Smooth muscle cell (in vitro differentiated cells): ENCODE results near the gene EFCAB8. TPM values are rescaled to one million over a fixed set of nuclear protein-coding genes. Genes with fewer than 3 reads are reported as not detected.

ENCODE experiments used
- DNase-seq: peaks from one replicate; lab custom pipeline; 2025; ENCODE audit not compliant: unreplicated experiment; lab: John Stamatoyannopoulos, UW
- H2AFZ ChIP-seq: fragments of 200-600 bp; sonication (generic); 2 replicates; pipeline ENCODE4 v1.6.0; 2016; ENCODE audit warnings: antibody characterized with exemption, low read depth, mild to moderate bottlenecking
- H3F3A ChIP-seq: fragments of 200-600 bp; sonication (generic); 2 replicates; pipeline ENCODE4 v1.6.0; 2017; ENCODE audit warnings: antibody characterized with exemption, low read depth
- H3K27ac ChIP-seq: fragments of 200-600 bp; sonication (generic); 2 replicates; pipeline ENCODE4 v1.5.1; 2016; ENCODE audit warnings: low read depth, mild to moderate bottlenecking
- H3K27me3 ChIP-seq: fragments of 200-600 bp; sonication (generic); 2 replicates; pipeline ENCODE4 v1.6.1; 2016; ENCODE audit warnings: low read depth, mild to moderate bottlenecking
- H3K36me3 ChIP-seq: fragments of 200-600 bp; sonication (generic); 2 replicates; pipeline ENCODE4 v1.5.1; 2016; ENCODE audit warnings: low read depth
- H3K4me1 ChIP-seq: fragments of 200-600 bp; sonication (generic); 2 replicates; pipeline ENCODE4 v1.5.1; 2016; ENCODE audit warnings: low read depth
- H3K4me2 ChIP-seq: fragments of 200-600 bp; sonication (generic); 2 replicates; pipeline ENCODE4 v1.6.0; 2016; ENCODE audit warnings: mild to moderate bottlenecking
- H3K4me3 ChIP-seq: fragments of 200-600 bp; sonication (generic); 2 replicates; pipeline ENCODE4 v1.5.1; 2016; ENCODE audit warnings: mild to moderate bottlenecking
- H3K79me2 ChIP-seq: fragments of 200-600 bp; sonication (generic); 2 replicates; pipeline ENCODE4 v1.6.0; 2016; ENCODE audit warnings: low read depth, mild to moderate bottlenecking
- H3K9ac ChIP-seq: fragments of 200-600 bp; sonication (generic); 2 replicates; pipeline ENCODE4 v1.6.0; 2016; ENCODE audit warnings: low read depth
- H3K9me3 ChIP-seq: fragments of 200-600 bp; sonication (generic); replicated peaks from 2 replicates; pipeline ENCODE4 v1.5.1; 2016; ENCODE audit warnings: low read depth
- H4K20me1 ChIP-seq: fragments of 200-600 bp; sonication (generic); 2 replicates; pipeline ENCODE4 v1.6.0; 2016; ENCODE audit warnings: low read depth
- WGBS: methylation state at CpG from one replicate; pipeline ENCODE4 v1.1.7; 2016; ENCODE audit warnings: low lambda C conversion rate; 5-methylcytosine and 5-hydroxymethylcytosine counted together
- polyA plus RNA-seq: library from polyadenylated mRNA; unstranded; fragments of >200 nt; fragmentation: Nextera tagmentation; extraction: Ambion mirVana; gene quantifications from 2 replicates; pipeline ENCODE4 v1.2.1, GENCODE V29; 2016
- total RNA-seq: library from RNA; depleted of rRNA; stranded (reverse); fragments of >200 nt; gene quantifications from 2 replicates; pipeline ENCODE4 v1.2.3, GENCODE V29; 2014
- TF ChIP-seq, protein P1 (sequence below): fragments of 200-600 bp; sonication (generic); IDR thresholded peaks from 2 replicates; pipeline ENCODE4 v1.5.1; 2017; ENCODE audit warnings: borderline replicate concordance, mild to moderate bottlenecking, antibody characterized with exemption; ENCODE audit not compliant: insufficient read depth, poor library complexity, severe bottlenecking

Gene EFCAB8
- total and polyA plus RNA-seq, 2 experiments from 2014 or later, result 0.25 to 1.7 TPM

DNA sequence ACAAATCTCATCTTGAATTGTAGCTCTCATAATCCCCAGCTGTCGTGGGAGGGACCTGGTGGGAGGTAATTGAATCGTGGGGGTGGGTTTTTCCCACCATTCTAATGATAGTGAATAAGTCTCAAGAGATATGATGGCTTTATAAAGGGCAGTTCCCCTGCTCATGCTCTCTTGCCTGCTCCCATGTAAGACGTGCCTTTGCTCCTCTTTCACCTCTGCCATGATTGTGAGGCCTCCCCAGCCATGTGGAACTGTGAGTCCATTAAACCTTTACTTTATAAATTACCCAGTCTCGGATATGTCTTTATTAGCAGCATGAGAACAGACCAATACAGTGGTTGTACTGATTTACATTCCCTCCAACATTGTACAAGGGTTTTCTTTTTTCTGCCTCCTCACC is 75.9 kb downstream of the EFCAB8 start:
- no peak overlapping the region for H3K4me3 ChIP-seq
- no peak overlapping the region for H3K9ac ChIP-seq
- no peaks in the 10 kb centered on the region for H3K79me2 ChIP-seq
- H3K4me1 ChIP-seq, result no peaks in the 10 kb centered on the region
- no peak overlapping the region for H2AFZ ChIP-seq
- no peaks in the 10 kb centered on the region for H3K9me3 ChIP-seq
- 70% methylated on average over 4 of the region's 4 CpGs for WGBS
- H4K20me1 ChIP-seq, result no peaks in the 10 kb centered on the region
- no peaks in the 10 kb centered on the region for H3K27me3 ChIP-seq
- H3K36me3 ChIP-seq, result no peaks in the 10 kb centered on the region
- no peak overlapping the region for H3K4me2 ChIP-seq
- TF ChIP-seq, protein P1, sequence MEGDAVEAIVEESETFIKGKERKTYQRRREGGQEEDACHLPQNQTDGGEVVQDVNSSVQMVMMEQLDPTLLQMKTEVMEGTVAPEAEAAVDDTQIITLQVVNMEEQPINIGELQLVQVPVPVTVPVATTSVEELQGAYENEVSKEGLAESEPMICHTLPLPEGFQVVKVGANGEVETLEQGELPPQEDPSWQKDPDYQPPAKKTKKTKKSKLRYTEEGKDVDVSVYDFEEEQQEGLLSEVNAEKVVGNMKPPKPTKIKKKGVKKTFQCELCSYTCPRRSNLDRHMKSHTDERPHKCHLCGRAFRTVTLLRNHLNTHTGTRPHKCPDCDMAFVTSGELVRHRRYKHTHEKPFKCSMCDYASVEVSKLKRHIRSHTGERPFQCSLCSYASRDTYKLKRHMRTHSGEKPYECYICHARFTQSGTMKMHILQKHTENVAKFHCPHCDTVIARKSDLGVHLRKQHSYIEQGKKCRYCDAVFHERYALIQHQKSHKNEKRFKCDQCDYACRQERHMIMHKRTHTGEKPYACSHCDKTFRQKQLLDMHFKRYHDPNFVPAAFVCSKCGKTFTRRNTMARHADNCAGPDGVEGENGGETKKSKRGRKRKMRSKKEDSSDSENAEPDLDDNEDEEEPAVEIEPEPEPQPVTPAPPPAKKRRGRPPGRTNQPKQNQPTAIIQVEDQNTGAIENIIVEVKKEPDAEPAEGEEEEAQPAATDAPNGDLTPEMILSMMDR, result no peak
- no peak for DNase-seq
- no peak overlapping the region for H3K27ac ChIP-seq
- H3F3A ChIP-seq, result no peaks in the 10 kb centered on the region

DNA sequence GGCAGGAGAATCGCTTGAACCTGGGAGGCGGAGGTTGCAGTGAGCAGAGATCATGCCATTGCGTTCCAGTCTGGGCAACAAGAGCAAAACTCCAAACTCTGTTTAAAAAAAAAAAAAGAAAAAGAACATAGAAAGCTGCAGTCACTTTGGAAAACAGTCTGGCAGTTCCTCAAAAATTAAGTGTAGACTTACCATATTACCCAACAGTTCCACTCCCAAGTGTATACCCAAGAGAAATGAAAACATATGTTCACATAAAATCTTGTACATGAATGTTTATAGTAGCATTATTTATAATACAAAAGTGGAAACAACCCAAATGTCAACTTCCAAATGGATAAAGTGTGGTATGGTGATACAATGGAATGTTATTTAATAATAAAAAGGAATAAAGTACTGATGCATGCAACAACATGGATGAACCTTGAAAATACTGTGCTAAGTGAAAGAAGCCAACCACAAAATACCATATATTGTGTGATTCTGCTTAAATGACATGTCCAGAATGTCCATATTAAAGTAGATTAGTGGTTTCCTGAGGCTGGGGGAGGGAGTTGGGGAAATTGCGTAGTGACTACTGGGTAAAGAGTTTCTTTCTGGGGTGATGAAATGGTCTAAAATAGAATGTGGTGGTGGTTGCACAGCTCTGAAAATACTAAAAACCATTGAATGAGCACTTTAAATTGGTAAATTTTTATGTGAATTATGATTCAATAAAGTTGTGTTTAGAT is 82.6 kb downstream of the EFCAB8 start:
- Histone ChIP-seq H3K9me3 (no peaks in the 10 kb centered on the region), H3K9ac (no peak overlapping the region), H3K4me1 (no peaks in the 10 kb centered on the region), H3K27me3 (no peaks in the 10 kb centered on the region), H3F3A (no peaks in the 10 kb centered on the region), H3K4me2 (no peak overlapping the region), H3K79me2 (no peaks in the 10 kb centered on the region), H3K27ac (no peak overlapping the region), H3K4me3 (no peak overlapping the region), H2AFZ (no peak overlapping the region), H3K36me3 (no peaks in the 10 kb centered on the region), H4K20me1 (no peaks in the 10 kb centered on the region)
- DNase-seq, result no peak
- 87% methylated on average over 4 of the region's 4 CpGs for WGBS
- TF ChIP-seq, protein P1, result no peak

DNA sequence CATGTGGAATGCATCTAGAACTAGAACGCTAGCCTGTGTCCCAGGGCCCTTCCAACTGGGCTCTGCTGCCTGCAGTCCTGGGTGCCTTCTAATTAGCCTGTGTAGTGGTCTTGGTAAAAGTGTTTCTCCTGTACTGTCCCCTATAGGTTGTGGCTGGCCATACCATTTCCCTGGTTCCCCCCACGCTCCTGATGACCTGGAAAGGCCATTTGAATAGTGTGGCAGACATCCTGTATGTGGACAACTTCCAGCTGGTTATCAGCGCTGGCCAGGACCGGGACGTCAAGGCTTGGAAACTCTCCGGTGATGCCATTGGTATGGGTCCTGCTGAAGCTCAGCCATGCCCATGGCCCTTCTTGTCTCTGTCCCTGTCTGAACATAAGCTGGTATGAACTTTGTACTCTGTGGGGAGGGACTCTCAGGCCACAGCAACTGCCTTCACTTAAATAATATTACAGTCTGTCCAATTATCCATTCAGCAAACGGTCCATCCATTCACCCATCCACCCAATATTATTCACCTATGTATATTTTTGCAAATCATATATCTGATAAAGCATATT is 84.8 kb downstream of the EFCAB8 start:
- Histone ChIP-seq H3K36me3 (no peaks in the 10 kb centered on the region), H3K27ac (no peak overlapping the region), H3K4me1 (no peaks in the 10 kb centered on the region), H3K27me3 (no peaks in the 10 kb centered on the region), H3K79me2 (no peaks in the 10 kb centered on the region), H3F3A (no peaks in the 10 kb centered on the region), H3K4me3 (no peak overlapping the region), H4K20me1 (no peaks in the 10 kb centered on the region), H3K4me2 (no peak overlapping the region), H3K9me3 (no peaks in the 10 kb centered on the region), H2AFZ (no peak overlapping the region), H3K9ac (no peak overlapping the region)
- DNase-seq, result no peak
- TF ChIP-seq, protein P1, result no peak
- WGBS, result 90% methylated on average over 7 of the region's 7 CpGs
